Urothelium cell line (cell line): ENCODE results near the gene CBFA2T3.
"Not testable (repeated sequence)": the region's sequence is repeated elsewhere in the genome, so short reads cannot be mapped to it uniquely, and the experiment has no call there.

ENCODE experiments used
- DNase-seq: peaks from one replicate; pipeline ENCODE4 v3.0.0; 2011; ENCODE audit warnings: low spot score, mixed read lengths
- FAIRE-seq: peaks from 2 replicates; lab custom pipeline; 2011; peaks lifted over from hg19 to GRCh38; lab: Jason Lieb, UNC

The CBFA2T3 gene

DNA sequence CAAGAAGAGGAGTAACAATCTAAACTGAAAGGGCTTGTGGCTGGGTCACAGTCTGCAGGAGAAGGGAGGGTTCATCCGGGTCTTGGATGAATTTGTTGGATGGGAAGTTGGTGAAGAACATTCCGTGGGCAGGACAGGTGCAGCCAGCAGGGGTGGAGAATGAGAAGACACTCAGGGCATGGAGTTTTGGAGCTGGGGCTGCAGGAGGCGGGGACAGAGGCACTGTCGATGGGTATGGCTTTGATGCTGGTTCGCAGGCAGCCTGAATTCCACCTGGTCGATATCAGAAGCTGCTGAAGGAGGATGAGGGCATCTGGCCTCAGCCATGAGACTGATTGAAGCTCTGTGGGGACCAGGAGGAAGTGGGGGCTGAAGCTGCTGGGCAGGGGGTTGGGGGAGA lies 36.1 kb upstream of the CBFA2T3 start:
- DNase-seq (no peak), FAIRE-seq (no peak)

DNA sequence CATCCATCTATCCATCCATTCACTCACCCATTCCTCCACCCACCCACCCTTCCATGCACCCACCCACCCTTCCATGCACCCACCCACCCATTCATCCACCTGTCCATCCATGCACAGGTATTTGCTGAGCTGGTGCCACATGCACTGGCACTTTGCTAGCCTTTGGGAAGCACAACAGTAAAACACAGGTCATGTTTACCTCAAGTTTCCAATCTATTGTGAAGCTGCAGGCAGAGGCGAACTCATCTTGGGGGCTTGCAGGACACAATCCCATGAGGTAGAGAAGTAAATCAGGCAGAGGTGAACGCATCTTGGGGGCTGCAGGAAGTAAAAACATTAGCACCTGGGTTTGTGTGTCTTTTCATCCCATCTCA lies 35.6 kb upstream of the CBFA2T3 start:
- DNase-seq (no peak), FAIRE-seq (no peak)

DNA sequence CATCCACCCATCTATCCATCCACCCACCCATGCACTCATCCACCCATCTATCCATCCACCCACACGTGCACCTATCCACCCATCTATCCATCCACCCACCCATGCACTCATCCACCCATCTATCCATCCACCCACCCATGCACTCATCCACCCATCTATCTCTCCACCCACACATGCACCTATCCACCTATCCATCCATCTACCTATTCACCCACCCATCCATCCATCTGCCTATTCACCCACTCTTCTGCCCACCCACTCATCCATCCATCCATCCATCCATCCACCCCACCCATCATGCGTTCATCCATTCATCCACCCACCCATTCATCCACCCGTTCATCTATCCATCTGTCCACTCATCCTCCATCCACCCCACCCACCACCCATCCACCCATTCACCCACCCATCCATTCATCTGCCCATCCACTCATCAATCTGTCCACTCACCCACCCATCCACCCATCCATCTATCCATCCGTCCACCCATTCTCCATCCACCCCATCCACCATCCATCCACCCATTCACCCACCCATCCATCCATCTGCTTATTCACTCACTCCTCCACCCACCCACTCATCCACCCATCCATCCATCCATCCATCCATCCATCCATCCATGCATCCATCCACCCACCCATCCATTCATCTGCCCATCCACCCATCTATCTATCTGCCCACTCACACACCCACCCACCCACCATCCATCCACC lies 35.1 kb upstream of the CBFA2T3 start:
- DNase-seq (no peak), FAIRE-seq (peak; percentile 80)

DNA sequence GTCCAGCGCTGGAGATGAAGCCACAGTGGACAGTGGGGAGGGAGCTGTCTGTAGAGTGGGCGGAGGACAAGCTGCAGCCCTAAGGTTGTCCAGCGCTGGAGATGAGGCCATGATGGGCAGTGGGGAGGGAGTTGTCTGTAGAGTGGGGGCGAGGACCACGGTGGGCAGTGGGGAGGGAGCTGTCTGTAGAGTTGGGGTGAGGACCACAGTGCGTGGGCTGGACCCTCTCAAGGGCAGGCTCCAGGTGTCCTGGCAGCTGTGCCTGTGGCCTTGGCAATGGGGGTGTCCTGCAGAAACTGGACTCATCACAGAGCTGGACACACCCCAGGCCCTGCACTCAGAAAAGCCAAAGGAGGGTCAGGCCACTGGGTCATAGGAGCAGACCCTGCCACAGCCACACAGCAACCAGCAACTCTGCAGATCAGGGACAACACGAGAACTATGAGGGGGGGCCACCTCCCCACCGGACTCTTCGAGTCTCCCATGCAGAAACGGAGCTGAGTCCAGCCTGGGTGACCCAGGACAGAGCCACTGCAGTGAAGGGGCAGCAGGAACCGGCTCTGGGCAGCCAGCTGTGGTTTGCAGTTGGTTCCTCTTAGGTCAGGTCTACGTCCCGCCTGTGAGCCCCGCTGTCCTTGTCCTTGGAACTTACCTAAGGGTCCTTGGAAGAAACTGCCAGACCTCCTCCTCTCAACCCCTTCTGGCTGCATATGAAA lies 33.4 kb upstream of the CBFA2T3 start:
- FAIRE-seq (no peak), DNase-seq (no peak)

DNA sequence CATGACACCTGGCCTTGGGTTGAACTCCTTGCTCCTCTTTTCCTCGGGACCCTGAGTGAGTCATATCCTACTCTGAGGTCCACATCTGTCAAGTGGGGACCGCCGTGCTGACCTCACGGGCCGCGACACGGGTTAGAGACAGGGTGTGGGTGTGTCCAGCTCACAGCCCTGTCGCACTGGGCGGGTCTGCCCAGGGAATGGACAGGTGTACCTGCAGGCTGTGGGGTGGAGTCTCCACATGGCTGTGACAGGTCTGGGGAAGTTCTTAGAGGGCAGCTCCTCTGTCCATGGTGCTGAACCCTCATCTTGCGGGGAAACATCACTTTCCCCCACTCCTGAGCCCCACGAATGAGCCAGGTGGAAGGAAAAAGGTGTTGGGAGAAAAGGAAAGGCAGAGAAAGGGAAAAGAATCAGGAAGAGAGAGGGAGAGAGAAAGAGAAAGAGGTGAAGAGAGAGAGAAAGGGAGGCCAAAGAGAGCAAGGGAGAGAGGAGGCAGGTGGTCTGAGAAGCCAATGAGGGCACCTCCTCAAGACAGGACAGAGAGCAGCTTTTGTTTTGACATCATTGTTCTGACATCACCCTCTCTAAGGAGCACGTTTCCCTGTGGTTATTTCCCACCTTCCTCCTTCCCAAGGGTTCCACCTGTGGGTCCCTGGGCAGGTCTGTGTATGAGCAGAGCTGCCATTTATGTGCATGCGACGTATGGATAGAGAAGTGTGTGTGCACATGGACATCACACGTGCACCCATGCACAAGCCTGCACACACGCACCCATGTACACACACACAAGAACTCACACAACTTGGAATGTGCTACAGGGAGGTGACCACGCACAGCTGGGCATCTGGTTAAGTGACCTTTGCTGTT lies 32.6 kb upstream of the CBFA2T3 start:
- no peak for DNase-seq

DNA sequence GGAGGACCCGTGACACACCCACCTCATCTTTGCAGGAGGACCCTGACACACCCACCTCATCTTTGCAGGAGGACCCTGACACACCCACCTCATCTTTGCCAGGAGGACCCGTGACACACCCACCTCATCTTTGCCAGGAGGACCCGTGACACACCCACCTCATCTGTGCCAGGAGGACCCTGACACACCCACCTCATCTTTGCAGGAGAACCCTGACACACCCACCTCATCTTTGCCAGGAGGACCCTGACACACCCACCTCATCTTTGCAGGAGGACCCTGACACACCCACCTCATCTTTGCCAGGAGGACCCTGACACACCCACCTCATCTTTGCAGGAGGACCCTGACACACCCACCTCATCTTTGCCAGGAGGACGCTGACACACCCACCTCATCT lies 31.8 kb upstream of the CBFA2T3 start:
- FAIRE-seq, DNase-seq: not testable (repeated sequence)

More for the DNA sequence above, 32.6 kb upstream of the CBFA2T3 start:
- no peak for FAIRE-seq

DNA sequence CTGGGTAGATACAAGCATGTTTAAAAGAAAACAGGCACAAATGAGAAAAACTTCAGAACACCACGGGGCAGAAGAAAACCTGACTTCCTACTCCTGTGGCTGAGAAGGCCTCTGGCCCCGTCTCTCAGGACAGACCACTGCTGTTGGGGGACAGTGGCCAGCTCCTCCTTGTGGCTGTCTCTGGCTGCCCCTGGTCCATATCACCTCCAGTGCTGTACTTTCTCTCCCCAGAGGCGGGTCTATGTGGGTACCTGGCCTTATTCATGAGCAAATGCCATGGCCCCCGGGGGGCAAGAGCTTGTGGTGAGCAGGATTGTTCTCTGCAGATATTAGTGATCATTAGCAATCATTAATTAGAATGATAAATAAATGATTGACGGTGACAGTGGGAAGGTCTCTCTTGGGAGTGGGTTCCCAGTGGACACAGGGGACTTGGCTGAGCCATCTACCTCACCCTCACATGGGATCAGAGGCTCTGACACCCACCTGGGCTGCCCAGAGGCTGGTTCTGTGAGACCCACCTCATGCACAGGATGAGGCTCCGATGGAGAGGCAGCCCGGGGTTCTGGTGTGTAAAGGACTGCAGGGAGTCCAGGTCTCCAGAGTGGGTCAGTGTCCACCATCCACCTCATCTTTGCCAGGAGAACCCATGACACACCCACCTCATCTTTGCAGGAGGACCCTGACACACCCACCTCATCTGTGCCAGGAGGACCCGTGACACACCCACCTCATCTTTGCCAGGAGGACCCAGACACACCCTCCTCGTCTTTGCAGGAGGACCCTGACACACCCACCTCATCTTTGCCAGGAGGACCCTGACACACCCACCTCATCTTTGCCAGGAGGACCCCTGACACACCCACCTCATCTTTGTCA lies 30.6 kb upstream of the CBFA2T3 start:
- DNase-seq (no peak), FAIRE-seq (no peak)

DNA sequence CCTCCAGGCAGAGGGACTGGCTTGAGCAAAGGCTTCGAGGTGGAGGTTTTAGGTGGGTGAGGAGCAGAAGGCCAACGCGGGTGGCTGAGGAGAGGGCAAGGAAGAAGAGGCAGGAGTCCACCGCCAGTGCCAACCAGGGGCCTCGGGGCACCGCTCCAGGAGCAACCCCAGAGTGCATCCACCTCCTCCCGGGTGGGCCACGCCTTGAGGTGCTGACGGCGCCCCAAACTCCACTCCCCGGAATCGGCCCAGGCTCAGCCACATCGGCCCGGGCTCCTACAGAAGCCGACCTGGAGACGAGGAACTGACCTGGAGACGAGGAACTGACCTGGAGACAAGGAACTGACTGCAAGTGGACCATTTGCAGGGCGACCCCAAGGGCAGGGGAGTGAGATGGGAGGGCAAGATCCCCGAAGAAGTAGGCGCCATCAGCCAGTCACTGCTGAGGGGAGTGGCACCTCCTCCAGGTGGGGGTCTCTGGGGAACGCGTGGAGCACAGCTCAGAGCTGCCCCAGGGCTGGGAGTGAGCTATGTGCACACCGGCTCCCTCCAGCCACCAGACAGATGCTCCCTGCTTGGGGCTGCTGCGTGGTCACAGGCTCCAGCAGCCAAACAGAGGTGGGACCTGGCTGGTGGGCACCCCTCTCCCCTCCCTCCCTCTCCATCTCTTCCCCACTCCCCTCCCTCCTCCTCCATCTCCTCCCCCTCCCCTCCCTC lies 29.2 kb upstream of the CBFA2T3 start:
- no peak for FAIRE-seq
- DNase-seq = no peak

DNA sequence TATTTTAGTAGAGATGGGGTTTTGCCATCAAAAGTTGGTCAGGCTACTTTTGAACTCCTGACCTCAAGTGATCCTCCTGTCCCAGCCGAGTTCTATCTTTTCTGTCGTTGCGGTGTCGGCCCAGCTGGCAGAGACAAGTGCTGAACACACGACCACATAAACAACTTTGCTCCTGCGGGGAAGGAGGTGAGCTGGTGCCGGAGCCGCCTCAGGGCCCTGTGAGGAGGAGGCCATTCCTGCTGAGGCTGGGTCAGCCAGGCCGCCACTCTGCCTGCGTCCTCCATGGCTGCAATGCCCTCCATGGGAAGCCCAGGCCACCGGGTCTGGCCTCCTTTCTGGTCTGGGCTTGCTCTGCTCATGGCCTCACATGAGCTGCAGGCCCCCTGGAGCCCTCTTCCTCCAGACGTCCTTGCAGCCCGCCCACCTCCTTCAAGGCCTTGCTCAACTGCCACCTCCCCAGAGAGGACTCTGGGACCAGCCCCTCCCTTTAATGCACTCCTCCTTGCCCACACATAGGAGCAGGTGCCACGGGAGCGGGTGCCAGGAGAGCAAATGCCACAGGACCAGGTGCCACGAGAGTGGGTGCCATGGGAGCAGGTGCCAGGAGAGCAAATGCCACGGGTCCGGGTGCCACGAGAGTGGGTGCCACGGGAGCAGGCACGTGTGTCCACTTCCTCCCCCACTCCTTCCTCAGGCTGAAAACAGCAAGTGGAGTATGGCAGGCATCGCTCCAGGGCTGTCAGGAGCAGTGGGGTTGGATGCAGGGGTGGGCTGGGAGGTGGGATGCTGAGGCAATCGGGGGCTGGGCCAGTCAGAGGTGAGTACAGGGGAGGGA lies 28.4 kb upstream of the CBFA2T3 start:
- DNase-seq (no peak), FAIRE-seq (no peak)

DNA sequence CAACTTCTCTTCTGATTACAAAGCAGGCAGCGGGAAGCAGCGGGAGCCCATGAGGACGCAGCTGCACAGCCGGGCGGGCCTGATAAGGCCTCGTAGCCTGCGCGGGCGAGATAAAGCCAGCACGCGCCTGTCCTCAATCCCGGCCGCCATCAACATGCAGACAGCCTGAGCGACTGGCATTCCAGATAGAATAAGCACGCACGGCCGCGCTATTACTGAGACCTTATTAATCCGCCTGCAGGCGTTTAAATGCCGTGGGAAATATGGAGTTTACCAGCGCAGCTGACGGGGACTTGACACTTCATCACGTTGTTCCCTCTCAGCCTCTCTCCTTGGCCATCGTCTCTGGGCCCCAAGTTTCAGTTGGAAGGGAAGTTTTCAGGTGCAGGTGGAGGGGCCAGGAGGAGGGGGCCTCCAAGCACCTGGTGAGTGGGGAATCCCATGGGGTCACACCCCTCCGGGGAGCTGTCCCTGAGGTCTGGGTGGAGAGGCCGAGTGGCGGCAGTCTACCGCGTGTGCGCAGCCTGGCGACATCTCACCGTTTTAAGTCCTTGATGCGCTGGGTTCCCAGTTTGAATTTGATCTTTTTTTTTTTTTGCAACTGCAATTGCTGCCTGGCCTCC lies 27.3 kb upstream of the CBFA2T3 start:
- DNase-seq = no peak

DNA sequence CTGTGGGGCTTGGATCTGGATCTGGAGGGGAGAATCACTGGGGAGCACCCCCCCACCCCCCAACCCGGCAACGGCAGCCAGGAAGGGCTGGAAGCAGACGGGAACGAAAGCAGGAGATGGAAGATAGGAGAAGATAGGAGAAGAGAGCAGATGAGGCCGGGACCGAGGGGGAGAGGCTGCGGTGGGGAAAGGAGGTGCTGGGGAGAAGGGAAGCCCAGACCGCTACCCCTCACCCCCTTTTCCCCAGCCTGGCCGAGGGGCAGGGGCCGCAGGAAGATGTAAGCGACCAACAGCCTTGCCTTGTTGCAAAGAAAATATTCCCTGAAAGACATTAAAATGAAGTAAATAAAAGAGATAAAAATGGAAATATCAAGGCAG lies 26.8 kb upstream of the CBFA2T3 start:
- no peak for FAIRE-seq
- DNase-seq = no peak

More for the DNA sequence above, 27.3 kb upstream of the CBFA2T3 start:
- no peak for FAIRE-seq

DNA sequence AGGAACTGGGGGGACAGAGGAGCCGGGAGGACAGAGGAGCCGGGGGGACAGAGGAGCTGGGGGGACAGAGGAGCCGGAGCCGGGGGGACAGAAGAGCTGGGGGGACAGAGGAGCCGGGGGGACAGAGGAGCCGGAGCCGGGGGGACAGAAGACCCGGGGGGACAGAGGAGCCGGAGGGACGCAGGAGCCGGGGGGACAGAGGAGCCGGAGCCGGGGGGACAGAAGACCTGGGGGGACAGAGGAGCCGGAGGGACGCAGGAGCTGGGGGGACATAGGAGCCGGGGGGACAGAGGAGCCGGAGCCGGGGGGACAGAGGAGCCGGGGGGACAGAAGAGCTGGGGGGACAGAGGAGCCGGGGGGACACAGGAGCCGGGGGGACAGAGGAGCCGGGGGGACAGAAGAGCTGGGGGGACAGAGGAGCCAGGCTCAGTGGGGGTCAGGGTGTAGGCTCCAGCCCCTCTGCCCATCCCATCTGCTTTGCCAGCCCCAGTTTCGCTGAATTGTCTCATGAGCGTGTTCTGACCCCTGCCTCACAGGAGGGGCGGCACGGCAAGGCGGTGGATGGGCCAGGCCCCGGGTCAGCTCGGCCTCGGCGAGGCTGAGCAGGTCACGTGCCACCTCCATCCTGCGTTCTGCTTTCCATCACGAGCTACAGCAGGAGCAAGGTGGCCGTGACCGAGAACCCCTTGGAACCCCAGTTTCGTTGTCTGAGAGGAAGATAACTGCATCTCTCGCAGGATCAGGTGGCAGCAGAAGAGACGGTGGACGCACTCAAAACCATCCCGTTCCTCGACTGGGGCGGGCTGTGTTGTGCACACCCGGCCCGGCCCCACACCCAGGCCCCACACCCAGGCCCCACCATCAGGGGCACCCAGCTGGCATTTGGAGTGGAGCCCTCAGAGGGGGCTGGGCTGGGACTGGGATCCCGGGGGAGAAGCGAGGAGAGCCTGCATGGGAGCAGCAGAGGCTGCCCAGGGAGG lies 26.1 kb upstream of the CBFA2T3 start:
- DNase-seq (no peak), FAIRE-seq (peak; percentile 59)

DNA sequence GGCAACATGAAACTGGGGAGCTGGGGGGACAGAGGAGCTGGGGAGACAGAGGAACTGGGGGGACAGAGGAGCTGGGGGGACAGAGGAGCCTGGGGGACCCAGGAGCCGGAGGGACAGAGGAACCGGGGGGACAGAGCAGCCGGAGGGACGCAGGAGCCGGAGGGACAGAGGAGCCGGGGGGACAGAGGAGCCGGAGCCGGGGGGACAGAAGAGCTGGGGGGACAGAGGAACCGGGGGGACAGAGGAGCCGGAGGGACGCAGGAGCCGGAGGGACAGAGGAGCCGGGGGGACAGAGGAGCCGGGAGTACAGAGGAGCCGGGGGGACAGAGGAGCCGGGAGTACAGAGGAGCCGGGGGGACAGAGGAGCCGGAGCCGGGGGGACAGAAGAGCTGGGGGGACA lies 25.1 kb upstream of the CBFA2T3 start:
- FAIRE-seq, DNase-seq: not testable (repeated sequence)

DNA sequence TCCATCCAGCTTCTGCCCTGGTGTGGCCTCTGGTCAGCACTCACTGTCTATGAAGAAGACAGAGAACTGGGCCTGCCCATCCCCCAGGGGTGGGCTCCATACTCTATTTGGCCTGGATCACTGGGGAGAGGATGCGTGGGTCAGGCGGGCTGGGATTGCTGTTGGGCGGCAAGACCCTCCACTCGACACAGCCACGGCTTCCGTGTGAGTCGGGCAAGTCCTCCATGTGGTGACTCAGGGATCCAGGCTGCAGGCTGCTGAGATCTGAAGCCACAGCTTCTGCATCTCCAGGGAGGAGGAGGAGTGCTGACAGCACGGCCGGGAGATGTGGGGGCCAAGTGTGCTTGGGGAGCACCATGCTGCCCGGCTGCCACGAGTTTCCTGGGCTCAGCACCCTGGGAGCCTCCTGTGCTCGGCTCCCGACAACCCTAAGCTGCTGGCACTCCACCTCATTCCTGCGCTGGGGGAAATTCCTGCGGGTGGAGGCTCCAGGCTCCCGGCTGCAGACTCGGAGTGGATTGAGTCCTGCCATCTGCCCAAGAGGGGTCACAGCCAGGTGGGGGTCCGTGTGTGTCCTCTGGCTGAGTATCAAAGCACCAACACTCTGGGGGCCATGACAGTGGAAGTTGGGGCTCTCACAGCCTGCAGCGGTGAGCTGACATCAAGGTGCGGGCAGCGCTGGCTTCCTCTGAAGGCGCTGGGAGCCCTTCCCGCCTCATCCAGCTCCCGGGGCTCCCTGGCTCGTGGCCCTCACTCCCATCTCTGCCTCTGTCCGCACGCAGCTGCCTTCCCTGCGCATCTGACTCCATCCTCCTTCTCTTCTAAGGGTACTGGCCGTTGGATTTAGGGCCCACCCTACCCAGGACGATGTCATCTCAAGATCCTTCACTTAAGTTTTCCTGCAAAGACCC lies 24.4 kb upstream of the CBFA2T3 start:
- DNase-seq = peak; percentile 63
- FAIRE-seq = no peak

DNA sequence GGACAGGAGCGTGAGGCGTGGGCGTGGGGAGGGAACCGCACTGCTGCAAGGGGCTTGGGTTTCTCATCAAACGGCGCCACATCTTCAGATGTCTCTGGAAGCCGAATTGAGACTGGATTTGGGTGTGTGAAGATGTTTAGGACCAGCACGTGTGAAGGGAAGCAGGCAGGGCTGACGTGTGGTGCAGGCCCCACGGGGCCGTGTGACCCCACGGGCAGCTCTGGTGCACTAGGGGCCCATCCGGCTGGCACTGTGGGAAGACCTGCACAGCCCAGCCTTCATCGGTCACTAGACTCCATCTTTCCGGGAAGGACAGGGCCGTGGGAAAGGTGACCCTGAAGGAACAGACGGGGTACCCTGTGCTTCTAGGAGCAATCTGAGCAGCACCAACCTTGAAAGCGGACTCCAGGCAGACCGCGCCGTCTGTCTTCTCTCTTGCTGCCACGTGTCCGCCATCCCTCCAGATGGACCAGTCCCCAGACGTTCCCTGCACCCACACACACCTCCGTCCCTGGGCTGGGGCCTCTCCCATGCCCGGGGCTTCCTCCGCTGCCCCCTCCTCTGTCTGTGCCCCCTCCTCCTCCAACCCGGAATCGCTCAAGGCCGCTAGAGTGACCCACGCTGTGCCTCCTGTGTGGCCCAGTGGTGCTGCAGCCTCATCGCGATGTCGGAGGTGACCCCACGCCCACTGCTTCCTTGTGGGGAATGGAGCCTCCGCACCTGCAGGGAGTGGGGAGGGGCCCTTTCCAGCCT lies 23.4 kb upstream of the CBFA2T3 start:
- no peak for DNase-seq
- no peak for FAIRE-seq
